Trophoblast cell (in vitro differentiated cells and primary cell): ENCODE measurements around the gene ABCC10.

ENCODE experiments used
- DNase-seq, 2 donors: peaks; one replicate each; pipeline ENCODE4 v3.0.0-alpha.2; 2016
- H2AFZ ChIP-seq: 2 replicates; pipeline ENCODE4 v1.6.1; 2013; ENCODE audit warnings: low read length, moderate library complexity, mild to moderate bottlenecking; ENCODE audit not compliant: insufficient read depth, poor library complexity
- H2AK5ac ChIP-seq: 2 replicates; pipeline ENCODE4 v1.6.1; 2013; ENCODE audit warnings: mild to moderate bottlenecking, low read length
- H2BK120ac ChIP-seq: 2 replicates; pipeline ENCODE4 v1.6.1; 2013; ENCODE audit warnings: low read length, mild to moderate bottlenecking, moderate library complexity; ENCODE audit not compliant: insufficient read depth, poor library complexity
- H2BK12ac ChIP-seq: 2 replicates; pipeline ENCODE4 v1.6.1; 2013; ENCODE audit warnings: mild to moderate bottlenecking, low read length, moderate library complexity
- H2BK5ac ChIP-seq: 2 replicates; pipeline ENCODE4 v1.6.1; 2013; ENCODE audit warnings: low read length, low read depth, moderate library complexity, mild to moderate bottlenecking; ENCODE audit not compliant: poor library complexity
- H3K14ac ChIP-seq: 2 replicates; pipeline ENCODE4 v1.6.1; 2013; ENCODE audit warnings: mild to moderate bottlenecking, low read length
- H3K18ac ChIP-seq: 2 replicates; pipeline ENCODE4 v1.6.1; 2013; ENCODE audit warnings: mild to moderate bottlenecking, low read length
- H3K23ac ChIP-seq: 2 replicates; pipeline ENCODE4 v1.6.1; 2013; ENCODE audit warnings: low read length
- H3K27ac ChIP-seq: 2 replicates; pipeline ENCODE4 v1.5.1; 2013; ENCODE audit warnings: low read depth, mild to moderate bottlenecking, inconsistent platforms, low read length, moderate library complexity
- H3K27me3 ChIP-seq: 2 replicates; pipeline ENCODE4 v1.6.1; 2013; ENCODE audit warnings: inconsistent platforms, mild to moderate bottlenecking, low read length, moderate library complexity; ENCODE audit not compliant: insufficient read depth
- H3K36me3 ChIP-seq, 2 experiments: 1 replicate in 1 of 2; 2 replicates in 1 of 2; pipeline ENCODE4 v1.6.1; 2013; ENCODE audit warnings: low read length in 2 of 2, mild to moderate bottlenecking in 2 of 2, moderate library complexity in 1 of 2; ENCODE audit not compliant: insufficient read depth in 2 of 2, control insufficient read depth in 1 of 2
- H3K4ac ChIP-seq: 2 replicates; pipeline ENCODE4 v1.6.1; 2013; ENCODE audit warnings: low read depth, mild to moderate bottlenecking, low read length, moderate library complexity
- H3K4me1 ChIP-seq, 2 experiments: 1 replicate in 1 of 2; 2 replicates in 1 of 2; pipeline ENCODE4 v1.6.1; 2013; ENCODE audit warnings: low read length in 2 of 2, mild to moderate bottlenecking in 2 of 2, moderate library complexity in 1 of 2; ENCODE audit not compliant: insufficient read depth in 2 of 2, control insufficient read depth in 1 of 2
- H3K4me2 ChIP-seq: 2 replicates; pipeline ENCODE4 v1.6.1; 2013; ENCODE audit warnings: inconsistent platforms, mild to moderate bottlenecking, low read length, moderate library complexity
- H3K4me3 ChIP-seq: 2 replicates; pipeline ENCODE4 v1.5.1; 2013; ENCODE audit warnings: mild to moderate bottlenecking, low read depth, low read length, inconsistent platforms
- H3K79me1 ChIP-seq: one replicate; pipeline ENCODE4 v1.6.1; 2013; ENCODE audit warnings: low read length
- H3K79me2 ChIP-seq: 2 replicates; pipeline ENCODE4 v1.6.1; 2013; ENCODE audit warnings: low read length, mild to moderate bottlenecking; ENCODE audit not compliant: control insufficient read depth, insufficient read depth, poor library complexity
- H3K9ac ChIP-seq: 2 replicates; pipeline ENCODE4 v1.6.1; 2013; ENCODE audit warnings: mild to moderate bottlenecking, low read length
- H3K9me3 ChIP-seq: 2 replicates; pipeline ENCODE4 v1.6.1; 2013; ENCODE audit warnings: low read depth, mild to moderate bottlenecking, control low read depth, inconsistent platforms, low read length; ENCODE audit not compliant: insufficient read depth
- H4K12ac ChIP-seq: 2 replicates; pipeline ENCODE4 v1.6.1; 2013; ENCODE audit warnings: low read depth, mild to moderate bottlenecking, low read length, moderate library complexity
- H4K8ac ChIP-seq: 2 replicates; pipeline ENCODE4 v1.6.1; 2013; ENCODE audit warnings: low read depth, mild to moderate bottlenecking, low read length, moderate library complexity
- H4K91ac ChIP-seq: one replicate; pipeline ENCODE4 v1.6.1; 2013; ENCODE audit warnings: low read depth, mild to moderate bottlenecking, low read length, moderate library complexity
- WGBS: extraction: QIAGEN DNeasy Blood & Tissue Kit; methylation state at CpG from one replicate; pipeline ENCODE4 v1.1.7; 2013; ENCODE audit warnings: missing lambda C conversion rate; ENCODE audit not compliant: insufficient read length, insufficient coverage; ENCODE audit errors: extremely low coverage; 5-methylcytosine and 5-hydroxymethylcytosine counted together

ABCC10 gene

DNA sequence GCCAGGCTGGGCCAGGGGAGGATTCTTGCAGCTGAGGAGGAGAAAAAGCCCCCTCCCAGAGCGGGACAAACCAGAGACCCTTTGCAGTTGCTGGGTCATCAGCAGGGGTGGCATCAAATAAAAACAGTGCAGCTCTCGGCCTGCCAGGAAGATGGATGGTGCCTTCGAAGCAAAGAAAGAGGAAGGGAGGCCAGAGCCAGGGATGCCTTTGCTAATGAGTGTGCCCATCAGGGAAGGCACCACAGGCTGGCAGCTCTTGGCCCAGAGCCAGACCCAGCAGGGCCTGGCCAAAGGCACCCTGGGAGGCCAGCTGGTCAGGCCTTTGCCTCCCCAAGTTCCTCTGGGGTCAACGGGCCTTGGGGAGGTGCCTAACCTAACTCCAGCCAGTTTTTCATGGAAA is 31.6 kb upstream of the ABCC10 start:
- no peaks in the 10 kb centered on the region for H3K9me3 ChIP-seq
- peak overlapping the region; percentile 52 for H4K12ac ChIP-seq
- peak overlapping the region; percentile 90 for H3K14ac ChIP-seq
- peak overlapping the region; percentile 92 for H4K8ac ChIP-seq
- peaks cover 33% of the 10 kb centered on the region for H3K79me1 ChIP-seq
- H3K18ac ChIP-seq, result peak overlapping the region; percentile 88
- peak overlapping the region; percentile 97 for H3K4ac ChIP-seq
- H3K4me3 ChIP-seq, result no peak overlapping the region
- no peaks in the 10 kb centered on the region for H3K27me3 ChIP-seq
- WGBS, result no CpG with 5 or more reads among the region's 4 CpGs
- peak overlapping the region; percentile 97 for H2BK5ac ChIP-seq
- no peak for DNase-seq
- no peak overlapping the region for H3K23ac ChIP-seq
- peak overlapping the region; percentile 99 for H2BK12ac ChIP-seq
- no peaks in the 10 kb centered on the region for H3K36me3 ChIP-seq
- peaks cover 3% of the 10 kb centered on the region for H3K79me2 ChIP-seq
- H2AK5ac ChIP-seq, result peak overlapping the region; percentile 91
- peak overlapping the region; percentile 73 for H2AFZ ChIP-seq
- no peak overlapping the region for H3K9ac ChIP-seq
- peak overlapping the region; percentile 96 for H4K91ac ChIP-seq
- no peak overlapping the region for H3K4me2 ChIP-seq
- H3K4me1 ChIP-seq, result peaks cover 29 to 37% of the 10 kb centered on the region in 2 experiments
- H2BK120ac ChIP-seq, result peak overlapping the region; percentile 93
- peak overlapping the region; percentile 81 for H3K27ac ChIP-seq

DNA sequence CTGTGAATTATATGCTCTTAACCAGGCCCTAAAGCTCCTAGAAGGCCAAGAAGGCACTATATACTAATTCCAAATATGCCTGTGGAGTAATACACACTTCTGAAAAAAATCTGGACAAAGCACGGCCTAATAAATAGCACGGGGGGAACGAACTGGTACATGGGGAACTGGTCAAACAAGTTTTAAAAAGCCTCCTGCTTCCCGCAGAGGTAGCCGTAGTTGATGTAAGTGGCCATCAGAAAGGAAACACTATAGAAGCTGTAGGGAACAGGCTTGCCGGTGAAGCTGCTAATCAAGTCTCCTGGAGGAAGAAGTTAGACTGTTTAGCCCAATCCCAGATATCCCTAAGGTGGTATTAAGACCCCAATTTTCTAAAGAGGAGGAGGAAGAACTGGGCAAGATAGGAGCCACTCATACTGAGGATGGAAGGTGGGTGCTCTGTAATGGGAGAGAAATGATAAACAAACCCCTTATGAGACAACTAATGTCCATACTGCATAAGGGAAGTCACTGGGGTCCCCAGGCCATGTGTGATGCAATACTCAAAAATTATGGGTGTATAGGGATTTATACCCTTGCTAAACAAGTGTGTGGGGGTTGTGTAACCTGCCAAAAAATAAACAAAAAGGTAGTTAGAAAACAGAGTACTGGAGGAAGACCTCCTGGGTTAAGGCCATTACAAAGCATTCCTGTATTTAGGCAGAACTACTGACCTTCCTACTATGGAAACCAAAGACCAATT is 30.8 kb upstream of the ABCC10 start:
- H3K4me3 ChIP-seq, result no peak overlapping the region
- H3K9me3 ChIP-seq, result no peaks in the 10 kb centered on the region
- peak overlapping the region; percentile 46 for H3K4me2 ChIP-seq
- no peak overlapping the region for H3K9ac ChIP-seq
- H2BK5ac ChIP-seq, result no peak overlapping the region
- H4K91ac ChIP-seq, result no peak overlapping the region
- no peak overlapping the region for H2AFZ ChIP-seq
- no peak overlapping the region for H2AK5ac ChIP-seq
- H3K79me2 ChIP-seq, result peaks cover 3% of the 10 kb centered on the region
- no peak overlapping the region for H4K12ac ChIP-seq
- no peak overlapping the region for H2BK120ac ChIP-seq
- no peak overlapping the region for H3K18ac ChIP-seq
- no peak overlapping the region for H3K14ac ChIP-seq
- no peak overlapping the region for H2BK12ac ChIP-seq
- H3K27ac ChIP-seq, result peak overlapping the region; percentile 81
- peaks cover 26% of the 10 kb centered on the region for H3K79me1 ChIP-seq
- peaks cover 22 to 30% of the 10 kb centered on the region in 2 experiments for H3K4me1 ChIP-seq
- H3K36me3 ChIP-seq, result no peaks in the 10 kb centered on the region
- H3K27me3 ChIP-seq, result no peaks in the 10 kb centered on the region
- no peak overlapping the region for H4K8ac ChIP-seq
- H3K23ac ChIP-seq, result no peak overlapping the region
- WGBS, result no CpG with 5 or more reads among the region's 6 CpGs
- DNase-seq, result peak; percentile 59 to 84
- H3K4ac ChIP-seq, result no peak overlapping the region

DNA sequence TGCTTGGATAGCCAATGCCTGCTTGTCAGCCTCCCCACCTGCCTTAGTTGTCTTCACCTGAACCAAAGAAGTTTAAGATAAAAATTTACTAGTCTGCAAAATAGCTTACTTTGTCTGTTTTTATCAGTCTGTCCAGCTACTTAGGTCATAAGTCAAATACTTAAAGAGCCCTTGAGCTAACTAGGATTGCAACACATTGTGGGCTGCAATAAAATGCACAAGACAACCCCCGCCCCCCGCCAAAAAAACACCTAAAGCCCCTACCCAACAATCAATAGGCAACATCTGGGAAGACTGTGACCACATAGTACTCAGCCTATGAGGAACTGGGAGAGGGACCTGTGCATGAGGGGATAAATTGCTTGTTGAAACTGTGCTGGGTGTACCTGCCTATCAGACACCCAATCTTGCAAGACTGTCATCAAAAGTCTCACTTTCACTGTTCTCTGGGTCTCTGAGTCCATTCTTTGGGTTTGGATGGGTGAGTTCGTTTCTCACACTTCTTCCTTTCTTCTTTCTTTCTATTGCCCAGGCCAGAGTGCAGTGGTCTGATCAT is 27.3 kb upstream of the ABCC10 start:
- Histone ChIP-seq H3K9ac (no peak overlapping the region), H3K27me3 (no peaks in the 10 kb centered on the region), H2BK5ac (no peak overlapping the region), H2BK120ac (no peak overlapping the region), H3K14ac (no peak overlapping the region), H2BK12ac (peak overlapping the region; percentile 13), H3K79me1 (peaks cover 12% of the 10 kb centered on the region), H4K91ac (peak overlapping the region; percentile 37), H2AFZ (no peak overlapping the region), H2AK5ac (no peak overlapping the region), H3K23ac (no peak overlapping the region), H4K8ac (no peak overlapping the region), H3K9me3 (no peaks in the 10 kb centered on the region), H3K18ac (no peak overlapping the region), H3K4ac (no peak overlapping the region), H3K27ac (no peak overlapping the region), H3K4me1 (peaks cover 13 to 15% of the 10 kb centered on the region in 2 experiments), H3K79me2 (peaks cover 3% of the 10 kb centered on the region), H3K4me2 (no peak overlapping the region), H3K4me3 (no peak overlapping the region), H4K12ac (no peak overlapping the region), H3K36me3 (no peaks in the 10 kb centered on the region)
- no peak for DNase-seq
- no CpG with 5 or more reads among the region's 3 CpGs for WGBS

DNA sequence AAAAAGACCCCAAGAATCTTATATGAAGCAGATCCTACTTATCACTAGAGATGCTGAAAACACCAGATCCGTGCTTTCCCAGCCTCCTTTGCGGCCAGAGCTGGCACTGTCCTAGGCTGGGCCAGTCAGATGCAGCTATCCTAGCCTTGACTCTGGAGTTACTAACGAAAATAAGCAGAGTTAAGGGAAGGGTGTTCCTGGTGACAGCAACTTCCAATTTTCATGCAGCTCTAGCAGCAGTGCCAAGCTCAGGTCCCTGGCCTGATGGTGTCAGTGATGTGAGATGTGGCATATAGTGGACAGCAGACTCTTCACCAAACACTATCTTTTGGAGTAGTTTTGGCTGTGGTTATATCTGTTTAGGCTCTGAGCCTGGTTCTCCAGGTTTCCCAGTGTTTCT is 25.6 kb upstream of the ABCC10 start:
- H3K9ac ChIP-seq, result no peak overlapping the region
- WGBS, result no CpG with 5 or more reads among the region's 3 CpGs
- H3K4me2 ChIP-seq, result no peak overlapping the region
- no peak overlapping the region for H2AK5ac ChIP-seq
- H3K27ac ChIP-seq, result no peak overlapping the region
- no peak overlapping the region for H2BK5ac ChIP-seq
- no peaks in the 10 kb centered on the region for H3K27me3 ChIP-seq
- no peak overlapping the region for H3K23ac ChIP-seq
- H4K12ac ChIP-seq, result no peak overlapping the region
- H4K8ac ChIP-seq, result no peak overlapping the region
- no peak overlapping the region for H3K18ac ChIP-seq
- no peak overlapping the region for H2BK120ac ChIP-seq
- DNase-seq, result no peak
- H3K4ac ChIP-seq, result no peak overlapping the region
- no peak overlapping the region for H2BK12ac ChIP-seq
- H4K91ac ChIP-seq, result peak overlapping the region; percentile 18
- peaks cover 5% of the 10 kb centered on the region for H3K79me1 ChIP-seq
- peaks cover 5 to 9% of the 10 kb centered on the region in 2 experiments for H3K4me1 ChIP-seq
- H3K4me3 ChIP-seq, result no peak overlapping the region
- H3K79me2 ChIP-seq, result no peaks in the 10 kb centered on the region
- H3K9me3 ChIP-seq, result no peaks in the 10 kb centered on the region
- no peak overlapping the region for H2AFZ ChIP-seq
- no peaks in the 10 kb centered on the region for H3K36me3 ChIP-seq
- no peak overlapping the region for H3K14ac ChIP-seq
